ENCODE results near the gene TTLL11.

The TTLL11 gene

GRCh38 chr9:121780177-121781040 lies 312.7 kb downstream of the TTLL11 start:
- no peak for DNase-seq

GRCh38 chr9:121779381-121780117 lies 313.6 kb downstream of the TTLL11 start:
- DNase-seq = no peak

- no peak for DNase-seq
These were observed 314.6 kb downstream of the TTLL11 start for GRCh38 chr9:121778252-121779225.

GRCh38 chr9:121776739-121777637 lies 316.1 kb downstream of the TTLL11 start:
- DNase-seq = no peak

DNA sequence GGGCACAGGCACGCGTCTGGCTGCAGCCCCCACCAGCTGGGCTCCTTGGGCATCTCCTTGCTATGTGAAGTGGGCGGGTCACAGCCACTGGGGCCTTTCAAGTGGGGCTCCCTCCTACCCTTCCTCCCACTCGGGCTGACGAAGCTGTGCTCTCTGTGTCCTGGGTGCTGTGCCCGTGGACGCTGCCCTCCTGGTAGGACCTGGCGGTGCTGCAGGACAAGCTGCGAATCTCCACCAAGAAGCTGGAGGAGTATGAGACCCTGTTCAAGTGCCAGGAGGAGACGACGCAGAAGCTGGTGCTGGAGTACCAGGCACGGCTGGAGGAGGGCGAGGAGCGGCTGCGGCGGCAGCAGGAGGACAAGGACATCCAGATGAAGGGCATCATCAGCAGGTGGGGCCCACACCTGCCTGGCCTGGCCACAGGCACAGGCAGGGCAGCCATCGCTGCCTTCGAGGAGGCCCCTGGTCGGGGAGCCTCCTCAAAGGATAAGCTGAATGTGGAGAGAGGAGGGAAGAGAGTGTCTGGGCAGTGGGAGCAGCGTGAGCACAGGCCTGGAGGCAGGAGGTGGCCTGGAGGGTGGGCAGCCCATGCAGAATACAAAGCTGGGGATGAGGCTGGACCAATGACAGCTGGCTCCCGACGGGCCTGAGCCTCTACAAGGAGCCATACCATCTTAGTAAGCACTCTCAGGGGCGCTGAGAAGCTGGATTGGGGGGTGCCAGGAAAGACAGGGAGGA lies 316.9 kb downstream of the TTLL11 start:
- DNase-seq = no peak

DNA sequence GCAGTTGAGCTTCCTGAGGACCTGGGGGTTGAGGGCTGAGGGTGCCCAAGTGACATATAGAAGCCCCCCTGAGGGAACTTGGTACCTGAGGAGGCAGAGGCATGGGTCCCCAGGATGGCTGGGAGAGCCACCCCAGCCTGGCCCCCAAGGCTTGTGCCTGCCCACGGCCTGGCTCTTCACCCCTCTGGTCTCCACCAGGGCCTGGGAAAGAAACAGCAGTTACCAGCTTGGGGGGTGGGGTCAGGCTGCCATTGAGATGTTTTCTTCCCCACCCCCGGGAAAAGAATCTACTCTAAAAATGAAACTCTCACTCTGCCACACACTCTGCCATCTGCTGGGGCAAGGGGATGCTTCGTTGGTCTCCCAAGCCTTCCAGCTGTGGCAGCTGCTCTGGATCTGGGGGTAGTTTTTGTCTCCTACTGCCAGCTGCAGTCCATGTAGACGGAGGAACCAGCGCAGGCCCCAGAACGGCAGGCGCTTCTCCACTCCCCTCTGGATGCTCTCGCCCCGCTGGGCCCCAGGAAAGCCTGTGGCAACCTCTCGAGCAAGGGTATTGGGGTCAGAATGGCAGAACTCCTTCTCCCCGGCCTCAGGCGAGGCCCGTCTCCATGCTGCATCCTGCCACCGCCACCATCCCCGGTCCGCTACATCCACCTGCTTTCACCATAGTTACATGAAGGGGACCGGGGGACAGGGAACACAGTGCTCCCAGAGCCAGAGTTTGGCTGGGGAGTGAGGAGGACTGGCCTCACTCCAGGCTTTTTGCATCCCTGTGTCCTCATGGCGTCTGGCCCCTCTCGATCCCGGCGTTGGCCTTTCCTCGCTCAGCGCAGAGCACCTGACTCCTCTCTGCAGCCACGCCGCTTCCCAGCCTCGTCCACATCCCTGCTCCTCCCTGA lies 318.1 kb downstream of the TTLL11 start:
- no peak for DNase-seq

DNA sequence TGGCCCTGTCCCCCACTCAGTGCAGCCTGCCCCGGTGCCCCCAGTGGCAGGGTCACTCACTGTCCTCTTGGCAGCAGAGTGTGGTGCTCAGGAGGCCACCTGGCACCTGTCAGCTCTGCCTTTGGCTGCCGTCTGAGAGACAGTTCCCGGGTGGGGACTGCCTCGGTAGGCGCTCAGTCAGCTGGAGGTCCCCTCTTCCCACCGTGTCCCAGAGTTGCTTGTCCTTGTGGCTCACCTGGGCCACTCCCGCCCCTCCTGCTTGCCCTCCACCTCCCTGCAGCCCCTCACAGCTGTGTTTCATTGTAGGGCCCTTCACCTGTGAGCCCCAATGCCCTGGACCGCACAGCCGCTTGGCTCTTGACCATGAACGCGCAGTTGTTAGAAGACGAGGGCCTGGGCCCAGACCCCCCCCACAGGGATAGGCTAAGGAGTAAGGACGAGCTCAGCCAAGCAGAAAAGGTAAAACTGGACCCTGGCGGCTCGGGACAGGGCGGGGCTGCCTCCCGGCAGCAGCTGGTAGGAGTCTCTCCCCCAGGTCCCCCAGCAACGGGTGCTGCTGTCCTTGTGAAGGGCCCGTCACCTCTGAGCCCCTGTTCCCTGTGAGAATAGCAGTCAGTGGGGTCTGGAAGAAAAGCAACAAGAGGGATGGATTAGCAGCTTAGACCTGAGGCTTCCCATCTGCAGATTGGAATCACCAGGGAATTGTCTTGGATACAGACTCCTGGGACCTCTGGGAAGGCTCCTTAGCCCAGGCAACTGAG lies 319.0 kb downstream of the TTLL11 start:
- no peak for DNase-seq

DNA sequence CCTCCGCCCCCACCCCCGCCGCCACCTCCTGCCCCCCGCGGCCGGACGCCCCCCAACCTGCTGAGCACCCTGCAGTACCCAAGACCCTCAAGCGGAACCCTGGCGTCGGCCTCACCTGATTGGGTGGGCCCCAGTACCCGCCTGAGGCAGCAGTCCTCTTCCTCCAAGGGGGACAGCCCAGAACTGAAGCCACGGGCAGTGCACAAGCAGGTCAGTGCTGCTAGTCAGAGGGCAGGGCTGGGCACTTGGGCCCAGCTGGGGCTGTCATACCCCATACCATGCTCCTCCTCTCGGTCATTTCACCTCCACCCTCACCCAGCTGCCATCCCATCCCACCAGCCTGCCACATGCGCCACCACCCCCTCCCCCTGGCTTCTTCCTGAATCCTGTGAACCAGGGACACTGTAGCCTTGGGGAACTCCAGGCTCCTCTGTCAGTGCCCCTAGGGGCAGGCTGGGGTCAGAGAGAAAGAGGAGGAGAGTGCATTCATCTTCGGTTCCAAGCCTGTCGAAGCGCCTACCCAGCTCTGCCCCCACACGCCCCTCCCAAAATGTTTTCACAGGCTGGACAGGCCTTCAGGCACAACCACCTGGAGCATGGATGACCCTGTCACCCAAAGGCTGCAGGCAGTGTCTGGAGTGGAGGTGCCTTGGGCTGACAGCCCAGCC lies 319.7 kb downstream of the TTLL11 start:
- no peak for DNase-seq

DNA sequence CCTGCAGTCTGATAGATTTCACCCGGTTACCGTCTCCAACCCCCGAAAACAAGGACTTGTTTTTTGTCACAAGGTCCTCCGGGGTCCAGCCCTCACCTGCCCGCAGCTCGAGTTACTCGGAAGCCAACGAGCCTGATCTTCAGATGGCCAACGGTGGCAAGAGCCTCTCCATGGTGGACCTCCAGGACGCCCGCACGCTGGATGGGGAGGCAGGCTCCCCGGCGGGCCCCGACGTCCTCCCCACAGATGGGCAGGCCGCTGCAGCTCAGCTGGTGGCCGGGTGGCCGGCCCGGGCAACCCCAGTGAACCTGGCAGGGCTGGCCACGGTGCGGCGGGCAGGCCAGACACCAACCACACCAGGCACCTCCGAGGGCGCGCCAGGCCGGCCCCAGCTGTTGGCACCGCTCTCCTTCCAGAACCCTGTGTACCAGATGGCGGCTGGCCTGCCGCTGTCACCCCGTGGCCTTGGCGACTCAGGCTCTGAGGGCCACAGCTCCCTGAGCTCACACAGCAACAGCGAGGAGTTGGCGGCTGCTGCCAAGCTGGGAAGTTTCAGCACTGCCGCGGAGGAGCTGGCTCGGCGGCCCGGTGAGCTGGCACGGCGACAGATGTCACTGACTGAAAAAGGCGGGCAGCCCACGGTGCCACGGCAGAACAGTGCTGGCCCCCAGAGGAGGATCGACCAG lies 320.4 kb downstream of the TTLL11 start:
- no peak for DNase-seq
